ENCODE measurements around the gene CABP7. TPM values are rescaled to one million over a fixed set of nuclear protein-coding genes. Genes with fewer than 3 reads are reported as not detected.

The CABP7 gene
- total and polyA plus RNA-seq, 2 of the 8 experiments (the other 6 are each of a cell fraction or from before 2014, with no cell fraction given), result 0.20 to 0.36 TPM

DNA sequence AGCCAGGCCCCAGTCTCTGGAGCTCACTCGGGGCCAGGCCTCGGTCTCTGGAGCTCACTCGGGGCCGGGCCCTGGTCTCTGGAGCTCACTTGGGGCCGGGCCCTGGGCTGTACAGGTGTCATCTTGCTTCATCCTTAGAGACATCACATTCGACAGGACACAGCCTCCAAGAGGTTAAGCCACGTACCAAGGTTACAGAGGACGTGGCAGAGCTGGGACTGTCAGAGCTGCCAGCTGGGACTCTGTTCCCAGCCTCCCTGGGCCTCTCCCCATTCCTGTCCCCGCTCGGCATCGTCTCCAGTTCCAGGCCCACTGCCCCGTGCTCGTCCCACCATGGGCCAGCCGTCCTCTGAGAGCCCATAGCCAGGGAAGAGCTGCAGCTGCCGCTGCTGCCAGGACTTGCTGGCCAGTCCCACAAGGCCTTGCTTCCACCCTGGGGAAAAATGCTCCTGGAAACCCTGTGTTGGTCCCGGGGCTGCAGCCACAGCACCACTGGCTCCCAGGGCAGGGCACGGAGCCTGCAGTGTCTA is 19.6 kb downstream of the CABP7 start:
- no peak overlapping the region for H4K91ac ChIP-seq (replicated peaks; ENCODE audit: insufficient read length, low read length)
- DNase-seq (ENCODE audit: low read depth in 1 of 2, low spot score in 2 of 2), result no peak
- H3K36me3 ChIP-seq (ENCODE audit: control insufficient read depth in 2 of 4, insufficient read depth in 4 of 4, low read length in 3 of 4), result no peaks in the 10 kb centered on the region
- peaks cover 0 to 11% (median 7%) of the 10 kb centered on the region in 4 experiments; a peak in 6 of 7 replicates for H3K4me1 ChIP-seq (replicated peaks in 1 of 4; ENCODE audit: control insufficient read depth in 3 of 4, insufficient read depth in 4 of 4, low read length in 3 of 4)
- H3K4ac ChIP-seq (replicated peaks; ENCODE audit: insufficient read length, low read depth, low read length), result no peak overlapping the region
- H3K4me3 ChIP-seq (ENCODE audit: extremely low read depth in 1 of 4, insufficient read depth in 2 of 4, low read depth in 3 of 4, low read length in 4 of 4), result no peak overlapping the region
- no peak overlapping the region for H3K14ac ChIP-seq (ENCODE audit: insufficient read length)
- no peak overlapping the region for H3K18ac ChIP-seq (ENCODE audit: extremely low read depth, low read length)
- 88% methylated on average over 14 of the region's 17 CpGs; no CpG with 5 or more reads in 1 of the 2 experiments for WGBS, 2 experiments (ENCODE audit: extremely low coverage in 1 of 2, insufficient coverage in 1 of 2, insufficient read length in 1 of 2, insufficient replicate concordance in 2 of 2, low coverage in 1 of 2, low lambda C conversion rate in 2 of 2, missing lambda C conversion rate in 1 of 2)
- no peak overlapping the region for H3K9ac ChIP-seq (replicated peaks in 1 of 4; ENCODE audit: extremely low read depth in 1 of 4, low read depth in 3 of 4, low read length in 3 of 4)
- no peak overlapping the region for H2AK5ac ChIP-seq (ENCODE audit: low read depth, low read length)
- no peak for TF ChIP-seq RAD21 (IDR thresholded peaks at IDR 0.05 in 1 of 2, conservative IDR thresholded peaks at IDR 0.05 in 1 of 2; ENCODE audit: low read depth in 2 of 2, low read length in 2 of 2)
- H2BK12ac ChIP-seq (ENCODE audit: low read depth, low read length), result no peak overlapping the region
- H3K79me1 ChIP-seq (ENCODE audit: low read depth, low read length), result no peaks in the 10 kb centered on the region; the same call in 1 of the 2 replicates
- H3K23ac ChIP-seq (ENCODE audit: insufficient read length), result no peak overlapping the region
- H3K79me2 ChIP-seq (ENCODE audit: control insufficient read depth in 1 of 2, insufficient read depth in 2 of 2, low read length in 2 of 2), result no peaks in the 10 kb centered on the region
- H2BK5ac ChIP-seq (ENCODE audit: low read depth, low read length), result no peak overlapping the region
- FAIRE-seq, result no peak
- H3K56ac ChIP-seq (replicated peaks; ENCODE audit: insufficient read length, low read depth, low read length), result no peak overlapping the region
- H2BK20ac ChIP-seq (ENCODE audit: low read length), result no peak overlapping the region
- H2BK120ac ChIP-seq (replicated peaks; ENCODE audit: low read depth, low read length), result no peak overlapping the region
- H3K4me2 ChIP-seq (ENCODE audit: insufficient read depth in 1 of 2, low read depth in 2 of 2, low read length in 2 of 2), result no peak overlapping the region
- H3K27ac ChIP-seq (ENCODE audit: low read depth, low read length), result no peak overlapping the region
- no peak overlapping the region for H2AFZ ChIP-seq (ENCODE audit: low read length)
- H4K20me1 ChIP-seq (replicated peaks in 1 of 2; ENCODE audit: control insufficient read depth in 1 of 2, insufficient read depth in 2 of 2, low read length in 2 of 2), result no peaks in the 10 kb centered on the region
- no peak overlapping the region for H2BK15ac ChIP-seq (ENCODE audit: low read length)
- H4K5ac ChIP-seq (ENCODE audit: insufficient read length, low read depth, low read length), result no peak overlapping the region
- H3K27me3 ChIP-seq (replicated peaks in 1 of 4; ENCODE audit: control insufficient read depth in 3 of 4, extremely low read depth in 1 of 4, insufficient read depth in 3 of 4, low read length in 3 of 4), result no peaks in the 10 kb centered on the region
- no peak overlapping the region for H4K8ac ChIP-seq (ENCODE audit: extremely low read depth, insufficient read depth, low read length)
- ChIA-PET POLR2A (ENCODE audit: partially characterized antibody) (interaction anchor here (0.9 to 1.8 kb wide), 4 partner anchors 8 to 24 kb away, joined by 3 to 6 read pairs (median 4); no protein-coding TSS in a partner anchor), CTCF (ENCODE audit: partially characterized antibody) (interaction anchor here (0.8 to 2.0 kb wide), 6 partner anchors 14 to 104 kb away, joined by 3 to 4 read pairs (median 4); no protein-coding TSS in a partner anchor)
- no peaks in the 10 kb centered on the region for H3K9me3 ChIP-seq (ENCODE audit: insufficient read depth in 2 of 2, low read depth in 1 of 2, low read length in 1 of 2)
- H3K23me2 ChIP-seq (ENCODE audit: low read depth, low read length), result no peaks in the 10 kb centered on the region

Measured in H1 (cell line).